Effector memory CD8-positive, alpha-beta T cell (primary cell): ENCODE measurements around the gene ARF1.

Source experiments
- ATAC-seq: fragments of 150-1000 bp; cut with Tn5 transposase; replicated peaks from 2 replicates; pipeline ENCODE4 v1.10.0; 2021; ENCODE audit warnings: mild to moderate bottlenecking, moderate library complexity
- DNase-seq, 3 experiments: peaks; one replicate each; pipeline ENCODE4 v3.0.0; 2021
- H3K27ac Mint-ChIP-seq, 2 donors: one replicate each; pipeline ENCODE4 v1.8.0; 2022; ENCODE audit warnings: mild to moderate bottlenecking in 2 of 2, mixed read lengths in 2 of 2, moderate library complexity in 2 of 2
- H3K27me3 Mint-ChIP-seq, 2 donors: one replicate each; pipeline ENCODE4 v1.8.0; 2022; ENCODE audit warnings: mixed read lengths in 2 of 2
- H3K36me3 Mint-ChIP-seq: one replicate; pipeline ENCODE4 v1.8.0; 2022; ENCODE audit warnings: mild to moderate bottlenecking, moderate library complexity, mixed read lengths; ENCODE audit not compliant: insufficient read depth
- H3K4me1 Mint-ChIP-seq, 2 donors: one replicate each; pipeline ENCODE4 v1.8.0; 2022; ENCODE audit warnings: low read depth in 2 of 2, mixed read lengths in 2 of 2
- H3K4me3 Mint-ChIP-seq, 2 donors: one replicate each; pipeline ENCODE4 v1.8.0; 2022; ENCODE audit warnings: mild to moderate bottlenecking in 2 of 2, mixed read lengths in 2 of 2, moderate library complexity in 2 of 2
- H3K9me3 Mint-ChIP-seq, 2 donors: one replicate each; pipeline ENCODE4 v1.8.0; 2022; ENCODE audit warnings: mixed read lengths in 2 of 2

ARF1 gene

GRCh38 chr1:228070173-228070572, 12.3 kb upstream of the ARF1 start:
- peaks cover 10 to 26% of the 10 kb centered on the region in 2 donors for H3K27me3 Mint-ChIP-seq
- no peak for DNase-seq
- H3K27ac Mint-ChIP-seq, result no peak overlapping the region
- peaks cover 7% of the 10 kb centered on the region for H3K36me3 Mint-ChIP-seq
- ATAC-seq, result no peak
- H3K4me1 Mint-ChIP-seq, result peaks cover 10 to 15% of the 10 kb centered on the region in 2 donors
- H3K9me3 Mint-ChIP-seq, result no peaks in the 10 kb centered on the region
- H3K4me3 Mint-ChIP-seq, result no peak overlapping the region

- H3K36me3 Mint-ChIP-seq, result peaks cover 7% of the 10 kb centered on the region
- no peak overlapping the region for H3K4me3 Mint-ChIP-seq
- H3K27ac Mint-ChIP-seq, result no peak overlapping the region
- H3K4me1 Mint-ChIP-seq, result peaks cover 11 to 15% of the 10 kb centered on the region in 2 donors
- H3K27me3 Mint-ChIP-seq, result peaks cover 10 to 19% of the 10 kb centered on the region in 2 donors
- DNase-seq (no peak), ATAC-seq (no peak)
- H3K9me3 Mint-ChIP-seq, result no peaks in the 10 kb centered on the region
Measured at GRCh38 chr1:228070851-228071250, 11.7 kb upstream of the ARF1 start.

DNA sequence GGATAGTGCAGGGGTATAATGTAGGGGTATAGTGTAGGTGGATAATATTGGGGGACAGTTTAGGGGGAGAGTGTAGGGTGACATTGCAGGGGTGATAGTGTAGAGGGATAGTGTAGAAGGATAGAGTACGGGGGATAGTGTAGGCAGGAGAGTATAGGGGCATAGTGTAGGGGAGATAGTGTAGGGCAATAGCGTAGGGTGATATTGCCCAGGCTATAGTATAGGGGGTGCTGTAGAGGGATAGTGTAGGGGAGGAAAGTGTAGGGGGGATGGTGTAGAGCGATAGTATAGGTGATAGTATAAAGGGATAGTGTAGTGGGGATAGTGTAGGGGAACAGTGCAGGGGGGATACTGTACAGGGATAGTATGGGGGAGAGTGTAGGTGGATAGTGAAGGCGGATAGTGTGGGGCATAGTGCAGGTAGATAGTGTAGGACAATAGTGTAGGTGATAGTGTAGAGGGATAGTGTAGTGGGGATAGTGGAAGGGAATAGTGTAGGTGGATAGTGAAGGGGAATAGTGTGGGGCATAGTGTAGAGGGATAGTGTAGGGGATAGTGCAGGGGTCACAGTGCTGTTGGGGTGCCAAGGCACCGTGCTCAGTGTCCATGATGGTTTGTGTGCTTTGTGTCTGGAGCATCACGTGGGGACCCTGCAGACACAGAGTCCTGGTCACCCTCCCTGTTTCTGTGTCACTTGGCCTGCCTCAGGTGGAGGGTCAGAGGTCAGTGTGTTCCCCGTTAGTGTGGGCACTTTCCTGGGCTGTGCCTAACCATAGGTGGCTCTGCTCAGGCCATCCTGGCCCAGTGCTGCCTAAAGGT, 10.5 kb upstream of the ARF1 start:
- Mint-ChIP-seq H3K36me3 (peaks cover 7% of the 10 kb centered on the region), H3K9me3 (no peaks in the 10 kb centered on the region), H3K27ac (no peak overlapping the region), H3K27me3 (peaks cover 1 to 7% of the 10 kb centered on the region in 2 donors), H3K4me3 (no peak overlapping the region), H3K4me1 (peaks cover 11 to 16% of the 10 kb centered on the region in 2 donors)
- DNase-seq (no peak), ATAC-seq (peak; percentile 40)

GRCh38 chr1:228072658-228073043, 9.9 kb upstream of the ARF1 start:
- Mint-ChIP-seq H3K36me3 (peaks cover 5% of the 10 kb centered on the region), H3K9me3 (no peaks in the 10 kb centered on the region), H3K27ac (no peak overlapping the region), H3K4me3 (no peak overlapping the region), H3K4me1 (peaks cover 13 to 22% of the 10 kb centered on the region in 2 donors), H3K27me3 (peaks cover 0 to 1% of the 10 kb centered on the region in 2 donors)
- DNase-seq (no peak), ATAC-seq (no peak)

GRCh38 chr1:228073061-228073856, 9.2 kb upstream of the ARF1 start:
- Mint-ChIP-seq H3K36me3 (peaks cover 5% of the 10 kb centered on the region), H3K4me1 (peaks cover 15 to 23% of the 10 kb centered on the region in 2 donors), H3K27me3 (no peaks in the 10 kb centered on the region), H3K4me3 (no peak overlapping the region), H3K27ac (peak overlapping the region in 1 of 2 donors; percentile 54), H3K9me3 (no peaks in the 10 kb centered on the region)
- DNase-seq, result no peak
- no peak for ATAC-seq

DNA sequence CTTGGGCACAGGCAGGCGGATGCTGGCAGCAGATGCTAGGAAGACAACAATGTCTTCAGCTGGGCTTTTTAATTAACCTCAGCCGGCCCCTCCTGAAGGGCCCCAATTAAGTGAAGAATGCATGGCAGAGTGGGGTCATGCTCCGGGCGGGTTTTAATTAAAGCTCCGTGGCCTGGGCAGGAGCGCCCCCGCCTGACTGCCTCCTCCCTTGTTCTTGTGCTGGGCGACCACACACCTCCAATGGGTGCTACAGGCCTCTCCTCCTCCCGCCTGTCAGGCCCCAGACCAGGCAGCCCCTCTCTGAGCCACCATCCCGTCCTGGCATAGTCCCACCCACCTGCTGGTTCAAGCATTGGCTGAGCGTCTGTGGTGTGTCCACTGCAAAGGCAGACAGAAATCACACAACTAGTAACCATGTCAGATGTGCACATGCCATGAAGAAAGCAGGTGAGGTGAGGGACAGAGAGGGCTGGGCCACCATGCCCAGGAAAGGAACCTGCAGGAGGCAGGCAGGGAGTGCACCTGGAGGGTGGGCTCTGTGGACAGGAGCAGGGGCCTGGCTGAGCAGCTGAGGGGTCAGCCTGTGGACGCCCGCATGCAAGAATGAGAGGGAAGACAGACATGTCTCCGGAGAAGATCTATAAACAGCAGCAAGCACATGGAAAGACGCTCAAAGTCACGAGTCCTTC, 8.5 kb upstream of the ARF1 start:
- ATAC-seq (no peak), DNase-seq (no peak)
- peaks cover 18 to 23% of the 10 kb centered on the region in 2 donors for H3K4me1 Mint-ChIP-seq
- no peaks in the 10 kb centered on the region for H3K27me3 Mint-ChIP-seq
- H3K4me3 Mint-ChIP-seq, result no peak overlapping the region
- no peak overlapping the region for H3K27ac Mint-ChIP-seq
- peaks cover 5% of the 10 kb centered on the region for H3K36me3 Mint-ChIP-seq
- no peaks in the 10 kb centered on the region for H3K9me3 Mint-ChIP-seq

- Mint-ChIP-seq H3K27ac (no peak overlapping the region), H3K4me1 (peaks cover 22 to 23% of the 10 kb centered on the region in 2 donors), H3K27me3 (no peaks in the 10 kb centered on the region), H3K36me3 (peaks cover 5% of the 10 kb centered on the region), H3K4me3 (no peak overlapping the region), H3K9me3 (no peaks in the 10 kb centered on the region)
- ATAC-seq (no peak), DNase-seq (no peak)
Measured at GRCh38 chr1:228074954-228075730, 7.4 kb upstream of the ARF1 start.

GRCh38 chr1:228075801-228076271, 6.7 kb upstream of the ARF1 start:
- ATAC-seq, result no peak
- Mint-ChIP-seq H3K27me3 (no peaks in the 10 kb centered on the region), H3K4me3 (no peak overlapping the region), H3K9me3 (no peaks in the 10 kb centered on the region), H3K4me1 (peaks cover 23 to 24% of the 10 kb centered on the region in 2 donors), H3K27ac (no peak overlapping the region), H3K36me3 (peaks cover 5% of the 10 kb centered on the region)
- DNase-seq, result no peak

GRCh38 chr1:228076796-228077430, 5.6 kb upstream of the ARF1 start:
- no peaks in the 10 kb centered on the region for H3K27me3 Mint-ChIP-seq
- peaks cover 5% of the 10 kb centered on the region for H3K36me3 Mint-ChIP-seq
- peak overlapping the region; percentile 77 to 83 for H3K27ac Mint-ChIP-seq
- H3K9me3 Mint-ChIP-seq, result no peaks in the 10 kb centered on the region
- DNase-seq (no peak), ATAC-seq (no peak)
- peaks cover 29 to 30% of the 10 kb centered on the region in 2 donors for H3K4me1 Mint-ChIP-seq
- H3K4me3 Mint-ChIP-seq, result no peak overlapping the region

- ATAC-seq, result no peak
- Mint-ChIP-seq H3K4me3 (no peak overlapping the region), H3K4me1 (peaks cover 25 to 30% of the 10 kb centered on the region in 2 donors), H3K27ac (peak overlapping the region; percentile 77 to 83), H3K9me3 (no peaks in the 10 kb centered on the region), H3K27me3 (no peaks in the 10 kb centered on the region), H3K36me3 (peaks cover 9% of the 10 kb centered on the region)
- no peak for DNase-seq
Measured at GRCh38 chr1:228077565-228078330, 4.8 kb upstream of the ARF1 start.

GRCh38 chr1:228079013-228079412, 3.5 kb upstream of the ARF1 start:
- Mint-ChIP-seq H3K9me3 (no peaks in the 10 kb centered on the region), H3K36me3 (peaks cover 16% of the 10 kb centered on the region), H3K4me1 (peaks cover 21 to 31% of the 10 kb centered on the region in 2 donors), H3K4me3 (no peak overlapping the region), H3K27ac (no peak overlapping the region), H3K27me3 (no peaks in the 10 kb centered on the region)
- DNase-seq, result no peak
- ATAC-seq, result no peak
